KMS-11 (cell line): ENCODE measurements around the gene CLNS1A.
A peak's percentile ranks its signal among the peaks of the same experiment; 100 is the strongest.
"Not testable (repeated sequence)": the region's sequence is repeated elsewhere in the genome, so short reads cannot be mapped to it uniquely, and the experiment has no call there.

Source experiments
- H2AFZ ChIP-seq: fragments of 200-600 bp; sonication (generic); 2 replicates; pipeline ENCODE4 v1.6.1; 2016; ENCODE audit warnings: antibody characterized with exemption, mixed run types, low read depth
- H3K27ac ChIP-seq: fragments of 200-600 bp; sonication (generic); 2 replicates; pipeline ENCODE4 v1.6.1; 2016; ENCODE audit warnings: mild to moderate bottlenecking, mixed run types
- H3K27me3 ChIP-seq: fragments of 200-600 bp; sonication (generic); 2 replicates; pipeline ENCODE4 v1.6.1; 2017; ENCODE audit warnings: mild to moderate bottlenecking, low read depth, mixed run types, moderate library complexity; ENCODE audit not compliant: insufficient read depth
- H3K36me3 ChIP-seq: fragments of 200-600 bp; sonication (generic); 2 replicates; pipeline ENCODE4 v1.6.1; 2017; ENCODE audit warnings: mild to moderate bottlenecking, mixed run types; ENCODE audit not compliant: insufficient read depth
- H3K4me1 ChIP-seq: fragments of 200-600 bp; sonication (generic); 2 replicates; pipeline ENCODE4 v1.6.1; 2016; ENCODE audit warnings: mild to moderate bottlenecking, low read depth, mixed run types; ENCODE audit not compliant: poor library complexity, severe bottlenecking
- H3K4me2 ChIP-seq: fragments of 200-600 bp; sonication (generic); 2 replicates; pipeline ENCODE4 v1.7.0; 2016; ENCODE audit warnings: mild to moderate bottlenecking, mixed run types
- H3K4me3 ChIP-seq: fragments of 200-600 bp; sonication (generic); IDR thresholded peaks from 2 replicates; pipeline ENCODE4 v1.6.1; 2017; ENCODE audit warnings: low read depth, low read length, mixed read lengths; ENCODE audit not compliant: insufficient read depth
- H3K79me2 ChIP-seq: fragments of 200-600 bp; sonication (generic); 2 replicates; pipeline ENCODE4 v1.6.1; 2016; ENCODE audit warnings: low read depth, mixed run types; ENCODE audit not compliant: insufficient read depth
- H3K9ac ChIP-seq: fragments of 200-600 bp; sonication (generic); 2 replicates; pipeline ENCODE4 v1.6.1; 2016; ENCODE audit warnings: mild to moderate bottlenecking, mixed run types
- H4K20me1 ChIP-seq: fragments of 200-600 bp; sonication (generic); 2 replicates; pipeline ENCODE4 v1.6.1; 2016; ENCODE audit warnings: mild to moderate bottlenecking, mixed run types; ENCODE audit not compliant: insufficient read depth
- CTCF ChIP-seq: fragments of 200-600 bp; sonication (generic); conservative IDR thresholded peaks from 2 replicates; pipeline ENCODE4 v1.6.1; 2017; ENCODE audit warnings: low read depth, mild to moderate bottlenecking, antibody characterized with exemption, low read length, moderate library complexity, mixed read lengths

CLNS1A gene

DNA sequence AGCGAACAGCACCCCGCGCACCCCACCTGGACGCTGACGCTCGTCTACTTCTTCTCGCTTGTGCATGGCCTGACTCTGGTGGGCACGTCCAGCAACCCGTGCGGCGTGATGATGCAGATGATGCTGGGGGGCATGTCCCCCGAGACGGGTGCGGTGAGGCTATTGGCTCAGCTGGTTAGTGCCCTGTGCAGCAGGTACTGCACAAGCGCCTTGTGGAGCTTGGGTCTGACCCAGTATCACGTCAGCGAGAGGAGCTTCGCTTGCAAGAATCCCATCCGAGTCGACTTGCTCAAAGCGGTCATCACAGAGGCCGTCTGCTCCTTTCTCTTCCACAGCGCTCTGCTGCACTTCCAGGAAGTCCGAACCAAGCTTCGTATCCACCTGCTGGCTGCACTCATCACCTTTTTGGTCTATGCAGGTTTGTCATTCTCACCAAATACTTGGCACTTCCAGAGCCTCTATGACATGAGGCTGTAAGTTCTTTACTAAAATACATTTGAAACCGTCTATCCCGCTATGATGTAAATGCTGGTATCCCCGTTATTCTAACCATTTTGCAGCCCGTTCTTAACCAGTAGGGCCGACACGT lies 47.3 kb downstream of the CLNS1A start:
- H3K4me3 ChIP-seq, result no peak overlapping the region
- H3K9ac ChIP-seq, result peak overlapping the region; percentile 53; the same call in 1 of the 2 replicates

GRCh38 chr11:77589521-77590193 lies 47.9 kb downstream of the CLNS1A start, which contains the start of gene AQP11:
Gene AQP11 (plus strand): TSS chr11:77589953. CDS start chr11:77589993, 40 bp downstream.
- Histone ChIP-seq H3K27me3 (no peaks in the 10 kb centered on the region; the same call in 1 of the 2 replicates), H3K4me2 (peak within 1 kb of the TSS; percentile 80), H3K4me1 (peaks cover 16% of the 10 kb centered on the region), H2AFZ (peak within 1 kb of the TSS; percentile 98), H3K4me3 (no peak within 1 kb of the TSS), H3K36me3 (no peaks in the 10 kb centered on the region), H3K79me2 (no peaks in the 10 kb centered on the region), H3K9ac (peak within 1 kb of the TSS; percentile 53), H4K20me1 (no peaks in the 10 kb centered on the region), H3K27ac (peak within 1 kb of the TSS; percentile 32; the same call in 1 of the 2 replicates)
- no peak for TF ChIP-seq CTCF

More for the DNA sequence above, 47.3 kb downstream of the CLNS1A start:
- Histone ChIP-seq H3K36me3 (no peaks in the 10 kb centered on the region), H3K27me3 (no peaks in the 10 kb centered on the region; the same call in 1 of the 2 replicates), H2AFZ (peak overlapping the region; percentile 98), H3K4me2 (peak overlapping the region; percentile 80), H3K79me2 (no peaks in the 10 kb centered on the region), H3K4me1 (peaks cover 16% of the 10 kb centered on the region), H4K20me1 (no peaks in the 10 kb centered on the region), H3K27ac (no peak overlapping the region)
- no peak for TF ChIP-seq CTCF

DNA sequence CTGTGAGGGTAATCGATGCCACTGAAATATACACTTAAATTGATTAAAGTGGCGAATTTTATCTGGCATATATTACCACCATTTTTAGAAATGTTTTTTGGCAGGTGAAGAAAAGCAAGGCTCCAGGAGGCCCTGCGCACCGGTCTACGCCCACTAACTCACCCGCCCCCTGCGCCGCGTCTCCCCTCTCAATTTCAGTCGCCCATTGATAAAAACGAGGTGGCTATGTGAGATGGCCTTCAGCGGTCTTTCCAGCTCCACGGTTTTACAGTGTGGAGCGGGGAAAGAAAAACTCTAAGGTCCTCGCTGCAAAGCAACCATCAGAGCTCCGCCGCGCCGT lies 48.4 kb downstream of the CLNS1A start:
- Histone ChIP-seq H3K4me1 (peaks cover 16% of the 10 kb centered on the region), H3K79me2 (no peaks in the 10 kb centered on the region), H3K4me3 (no peak overlapping the region), H3K9ac (peak overlapping the region; percentile 53), H3K4me2 (peak overlapping the region; percentile 80), H2AFZ (peak overlapping the region; percentile 98), H3K27me3 (no peaks in the 10 kb centered on the region; the same call in 1 of the 2 replicates), H4K20me1 (no peaks in the 10 kb centered on the region), H3K27ac (peak overlapping the region; percentile 32; the same call in 1 of the 2 replicates), H3K36me3 (no peaks in the 10 kb centered on the region)
- no peak for TF ChIP-seq CTCF

- Histone ChIP-seq H4K20me1 (no peaks in the 10 kb centered on the region), H3K27ac (no peak overlapping the region), H3K4me3 (no peak overlapping the region), H3K4me2 (no peak overlapping the region), H3K9ac (no peak overlapping the region), H3K79me2 (no peaks in the 10 kb centered on the region), H3K27me3 (no peaks in the 10 kb centered on the region), H3K36me3 (no peaks in the 10 kb centered on the region), H3K4me1 (no peaks in the 10 kb centered on the region), H2AFZ (no peak overlapping the region)
- no peak for TF ChIP-seq CTCF
These were observed 56.8 kb downstream of the CLNS1A start for GRCh38 chr11:77580712-77581337.

GRCh38 chr11:77575428-77575827 lies 62.2 kb downstream of the CLNS1A start:
- H3K27me3 ChIP-seq, H2AFZ ChIP-seq, H3K4me3 ChIP-seq, H3K9ac ChIP-seq, H3K79me2 ChIP-seq, H3K27ac ChIP-seq, H3K36me3 ChIP-seq, H3K4me1 ChIP-seq, H3K4me2 ChIP-seq, H4K20me1 ChIP-seq: not testable (repeated sequence)

- not testable (repeated sequence) for H3K4me1 ChIP-seq, H3K27me3 ChIP-seq, H4K20me1 ChIP-seq, H2AFZ ChIP-seq, H3K4me3 ChIP-seq, H3K4me2 ChIP-seq, H3K36me3 ChIP-seq, H3K79me2 ChIP-seq, H3K27ac ChIP-seq, H3K9ac ChIP-seq
These were observed 66.7 kb downstream of the CLNS1A start for GRCh38 chr11:77570896-77571295.
